ENCODE measurements around the gene OR8H3. TPM values are rescaled to one million over a fixed set of nuclear protein-coding genes. Genes with fewer than 3 reads are reported as not detected.

Gene OR8H3
- total and polyA plus RNA-seq, 9 of the 15 experiments (the other 6 are each of a cell fraction or from before 2014, with no cell fraction given) = not detected

GRCh38 chr11:56151376-56151775 is 29.2 kb downstream of the OR8H3 start:
- Histone ChIP-seq H3K9ac (ENCODE audit: insufficient read depth in 1 of 2, low read depth in 2 of 2, low read length in 2 of 2) (no peak overlapping the region), H3K9me1 (ENCODE audit: control insufficient read depth, insufficient read depth, low read length) (no peaks in the 10 kb centered on the region), H3K36me3 (ENCODE audit: control insufficient read depth, insufficient read depth, low read length) (no peaks in the 10 kb centered on the region), H4K20me1 (replicated peaks; ENCODE audit: control insufficient read depth, insufficient read depth, low read length) (no peaks in the 10 kb centered on the region), H3K4me2 (ENCODE audit: insufficient read depth, low read length) (no peak overlapping the region), H3K9me3 (replicated peaks; ENCODE audit: control insufficient read depth, insufficient read depth, low read depth, low read length) (peaks cover 2% of the 10 kb centered on the region; the same call in 1 of the 2 replicates), H3K79me2 (ENCODE audit: control insufficient read depth, insufficient read depth, low read length) (no peaks in the 10 kb centered on the region), H3K4me3 (no peak overlapping the region), H3K27ac (ENCODE audit: extremely low read depth, low read depth, low read length) (no peak overlapping the region), H3K27me3 (ENCODE audit: control insufficient read depth in 2 of 2, insufficient read depth in 2 of 2, low read length in 2 of 2) (no peaks in the 10 kb centered on the region), H3K4me1 (replicated peaks in 1 of 2; ENCODE audit: control insufficient read depth in 2 of 2, insufficient read depth in 2 of 2, low read length in 2 of 2) (no peaks in the 10 kb centered on the region), H2AFZ (ENCODE audit: low read depth, low read length) (no peak overlapping the region)
- WGBS (ENCODE audit: insufficient coverage, low coverage, missing lambda C conversion rate) = 0% methylated on average over 1 of the region's 1 CpG
- BruUV-seq (replicated peaks) = no TSS peak
- in situ Hi-C loops (cut with MboI) (no loop called here), intact Hi-C loops (cut with micrococcal nuclease) (no loop called here)
- POLR2A ChIA-PET = no interaction called here
- ATAC-seq (no peak), DNase-seq (ENCODE audit: extremely low read depth in 1 of 4, low spot score in 3 of 4) (no peak), FAIRE-seq (no peak)
- CTCF ChIA-PET (ENCODE audit: low intra/inter-chr PET ratio) = no interaction called here
- TF ChIP-seq DMBX1 (CRISPR knock-in tag; IDR thresholded peaks at IDR 0.05; ENCODE audit: borderline replicate concordance) = peak; percentile 75; the same call in 1 of the 2 replicates
- TF ChIP-seq PURB (CRISPR knock-in tag; IDR thresholded peaks at IDR 0.05; ENCODE audit: low read depth) = no peak

GRCh38 chr11:56152333-56152732 is 30.2 kb downstream of the OR8H3 start:
- intact Hi-C loops (cut with micrococcal nuclease) = no loop called here
- Histone ChIP-seq H3K4me2 (ENCODE audit: insufficient read depth, low read length) (no peak overlapping the region), H3K27ac (ENCODE audit: extremely low read depth, low read depth, low read length) (no peak overlapping the region), H4K20me1 (replicated peaks; ENCODE audit: control insufficient read depth, insufficient read depth, low read length) (no peaks in the 10 kb centered on the region), H3K4me1 (replicated peaks in 1 of 2; ENCODE audit: control insufficient read depth in 2 of 2, insufficient read depth in 2 of 2, low read length in 2 of 2) (no peaks in the 10 kb centered on the region), H3K4me3 (no peak overlapping the region), H3K36me3 (ENCODE audit: control insufficient read depth, insufficient read depth, low read length) (no peaks in the 10 kb centered on the region), H3K9ac (ENCODE audit: insufficient read depth in 1 of 2, low read depth in 2 of 2, low read length in 2 of 2) (no peak overlapping the region), H3K9me3 (replicated peaks; ENCODE audit: control insufficient read depth, insufficient read depth, low read depth, low read length) (peaks cover 2% of the 10 kb centered on the region; the same call in 1 of the 2 replicates), H3K9me1 (ENCODE audit: control insufficient read depth, insufficient read depth, low read length) (no peaks in the 10 kb centered on the region), H2AFZ (ENCODE audit: low read depth, low read length) (no peak overlapping the region), H3K27me3 (ENCODE audit: control insufficient read depth in 2 of 2, insufficient read depth in 2 of 2, low read length in 2 of 2) (no peaks in the 10 kb centered on the region), H3K79me2 (ENCODE audit: control insufficient read depth, insufficient read depth, low read length) (no peaks in the 10 kb centered on the region)
- in situ Hi-C loops (cut with MboI) = no loop called here
- ChIA-PET CTCF (ENCODE audit: low intra/inter-chr PET ratio) (no interaction called here), POLR2A (no interaction called here)
- WGBS (ENCODE audit: insufficient coverage, low coverage, missing lambda C conversion rate) = 0% methylated on average over 13 of the region's 15 CpGs
- DNase-seq (ENCODE audit: extremely low read depth in 1 of 4, low spot score in 3 of 4) (no peak), ATAC-seq (no peak), FAIRE-seq (no peak)
- BruUV-seq (replicated peaks) = no TSS peak
- TF ChIP-seq MXI1 (IDR thresholded peaks at IDR 0.05; ENCODE audit: low read depth, low read length) (no peak), NR3C1 (CRISPR knock-in tag; IDR thresholded peaks at IDR 0.05) (no peak), ESRRA (IDR thresholded peaks at IDR 0.05; ENCODE audit: borderline replicate concordance, low read depth) (no peak), ILF3 (IDR thresholded peaks at IDR 0.05; ENCODE audit: borderline replicate concordance) (no peak), DIDO1 (tag; IDR thresholded peaks at IDR 0.05; ENCODE audit: low read depth) (no peak), C11orf30 (IDR thresholded peaks at IDR 0.05; ENCODE audit: low read depth) (peak; percentile 18; the same call in 1 of the 2 replicates), PREB (CRISPR knock-in tag; IDR thresholded peaks at IDR 0.05) (no peak), FOXP4 (CRISPR knock-in tag; IDR thresholded peaks at IDR 0.05; ENCODE audit: borderline replicate concordance) (no peak)
